ENCODE data around the gene GORASP1.

GORASP1 gene

DNA sequence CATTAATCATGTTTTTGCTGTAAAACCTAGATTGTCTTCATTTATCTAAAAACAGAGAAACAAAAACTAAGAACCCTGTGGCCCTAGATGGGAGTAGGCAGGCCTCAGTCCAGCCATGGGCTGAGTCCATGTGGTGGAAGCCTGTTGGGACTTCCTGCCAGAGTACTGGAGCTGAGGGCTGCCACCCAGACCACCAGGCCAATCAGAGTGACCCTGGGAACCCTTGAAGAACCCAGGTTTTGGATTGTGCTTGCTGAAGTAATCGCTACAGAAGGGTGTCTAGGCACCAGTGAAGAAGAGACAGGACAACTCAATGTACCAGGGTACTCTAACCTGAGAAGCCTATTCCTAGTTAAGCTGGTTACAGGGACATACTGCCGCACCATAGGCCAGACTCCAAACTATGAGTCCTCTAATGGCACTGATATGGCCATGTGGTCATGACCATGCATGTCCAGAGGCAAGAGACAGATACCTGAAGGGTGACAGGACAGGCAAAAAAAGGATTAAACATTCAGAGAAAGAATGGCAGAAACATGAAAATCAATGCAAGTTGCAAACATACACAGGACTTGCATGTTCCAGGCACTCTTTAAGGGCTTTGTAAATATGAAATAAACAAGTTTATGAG lies 33.0 kb upstream of the GORASP1 start:
- DNase-seq, result no peak

DNA sequence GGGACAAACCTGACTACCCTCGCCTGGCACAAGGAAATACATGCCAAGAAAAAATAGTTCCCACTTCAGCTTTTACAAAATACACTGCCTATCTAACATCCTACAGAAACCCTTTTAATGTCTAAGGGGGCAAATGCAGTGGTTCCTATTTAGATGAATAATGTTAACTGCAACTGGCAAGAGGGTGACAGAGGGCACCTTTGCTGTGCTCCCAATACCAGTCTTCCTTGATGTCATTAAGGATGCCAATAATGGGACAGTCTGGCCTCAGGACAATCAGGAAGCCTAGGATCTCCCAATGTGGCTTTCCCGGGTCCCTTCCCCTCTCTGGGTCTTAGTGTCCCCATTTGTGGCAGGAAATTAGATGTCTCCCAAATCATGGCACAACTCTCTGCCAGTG lies 32.0 kb upstream of the GORASP1 start:
- DNase-seq, result no peak

DNA sequence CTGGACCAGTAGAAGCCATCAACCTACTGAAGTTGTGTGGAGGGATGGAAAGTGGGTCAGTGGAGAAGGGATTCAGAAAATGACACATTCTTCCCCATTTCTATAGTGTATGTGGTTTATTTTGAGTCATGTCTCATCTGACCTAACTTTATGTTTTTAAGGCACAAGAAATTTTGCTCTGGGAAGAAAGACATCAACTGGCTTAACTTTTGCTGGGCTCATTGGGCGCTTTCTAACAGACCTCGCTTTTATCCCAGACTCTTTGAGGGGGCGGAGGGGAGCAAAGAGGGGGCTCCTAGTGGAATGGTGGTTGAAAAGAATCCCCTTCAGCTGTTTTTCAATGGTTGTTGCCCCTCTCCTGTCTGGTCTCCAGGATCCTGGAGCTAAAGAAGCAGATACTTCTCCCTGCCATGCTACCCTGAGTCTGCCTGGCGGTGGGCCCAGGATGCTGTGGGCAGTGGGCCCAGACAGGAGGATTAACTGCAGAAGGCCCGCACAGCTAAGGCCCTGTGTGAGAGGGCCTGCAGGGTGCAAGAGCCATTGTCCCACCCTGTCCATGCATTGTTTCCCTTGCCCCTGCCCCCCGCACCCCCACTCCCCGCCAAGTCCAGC lies 31.5 kb upstream of the GORASP1 start:
- no peak for DNase-seq

DNA sequence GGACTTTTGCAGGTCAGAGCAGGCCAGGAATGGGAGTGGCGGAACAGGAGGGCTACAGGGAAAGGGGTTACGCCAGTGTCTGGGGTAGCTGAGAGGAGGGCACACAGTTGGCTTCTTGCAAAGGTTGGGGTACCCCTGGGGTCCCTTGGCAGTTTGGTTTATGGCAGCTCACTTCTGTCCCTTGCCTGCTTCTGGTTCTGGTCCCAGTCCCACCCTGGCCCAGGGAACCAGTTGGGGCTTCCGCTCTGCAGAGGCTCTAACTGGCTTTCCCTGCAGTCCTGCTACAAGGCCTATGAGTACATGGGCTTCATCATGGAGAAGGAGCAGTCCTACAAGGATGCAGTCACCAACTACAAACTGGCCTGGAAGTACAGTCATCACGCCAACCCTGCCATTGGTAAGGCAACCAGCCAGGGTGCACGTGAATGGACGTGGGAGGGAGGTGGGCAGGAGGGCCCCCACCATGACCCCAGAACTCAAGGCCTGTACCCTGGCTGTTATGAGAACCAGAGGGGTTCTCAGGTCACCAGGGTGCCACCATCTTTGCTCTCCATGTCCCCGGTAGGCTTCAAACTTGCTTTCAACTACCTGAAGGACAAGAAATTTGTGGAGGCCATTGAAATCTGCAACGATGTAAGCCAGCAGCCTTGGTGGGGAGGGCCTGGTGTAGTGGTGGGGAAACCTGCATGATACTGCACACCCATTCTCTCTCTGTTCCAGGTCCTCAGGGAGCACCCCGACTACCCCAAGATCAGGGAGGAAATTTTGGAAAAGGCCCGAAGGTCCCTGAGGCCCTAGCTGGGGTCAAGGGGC lies 30.8 kb upstream of the GORASP1 start:
- no peak for DNase-seq

- no peak for DNase-seq
Measured at GRCh38 chr3:39137435-39137936, 30.1 kb upstream of the GORASP1 start.

DNA sequence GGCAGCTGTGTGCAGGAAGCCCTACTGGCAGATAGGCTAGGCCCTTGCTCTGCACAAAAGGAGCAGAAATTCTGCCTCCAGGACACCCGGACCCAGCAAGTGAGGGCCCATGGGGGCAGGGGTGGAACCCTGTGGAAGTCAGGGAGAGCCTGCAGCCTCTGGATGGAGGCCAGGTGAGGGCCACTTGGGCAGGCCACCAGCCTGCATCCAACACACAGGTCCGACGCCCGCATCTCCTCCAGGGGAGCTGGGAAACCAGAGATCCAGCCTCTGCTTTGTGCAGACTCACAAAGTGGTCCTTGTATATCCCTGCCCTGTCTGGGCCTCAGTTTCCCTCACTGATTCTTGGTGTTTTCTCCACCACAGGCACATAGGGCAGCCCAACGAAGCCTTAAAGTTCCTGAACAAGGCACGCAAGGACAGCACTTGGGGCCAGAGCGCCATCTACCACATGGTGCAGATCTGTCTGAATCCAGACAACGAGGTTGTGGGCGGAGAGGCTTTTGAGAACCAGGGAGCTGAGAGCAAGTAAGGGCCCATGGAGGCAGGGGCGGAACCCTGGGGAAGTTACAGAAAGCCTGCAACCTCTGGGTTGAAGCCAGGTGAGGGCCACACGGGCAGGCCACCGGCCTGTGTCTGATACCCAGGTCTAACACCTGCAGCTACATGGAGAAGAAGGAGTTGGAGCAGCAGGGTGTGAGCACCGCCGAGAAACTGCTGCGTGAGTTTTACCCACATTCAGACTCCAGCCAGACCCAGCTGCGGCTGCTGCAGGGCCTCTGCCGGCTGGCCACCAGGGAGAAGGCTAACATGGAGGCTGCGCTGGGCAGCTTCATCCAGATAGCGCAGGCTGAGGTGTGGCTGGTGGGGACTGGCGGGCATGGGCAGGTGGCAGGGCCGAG lies 29.4 kb upstream of the GORASP1 start:
- no peak for DNase-seq

GRCh38 chr3:39135170-39135805 lies 27.9 kb upstream of the GORASP1 start:
- no peak for DNase-seq

DNA sequence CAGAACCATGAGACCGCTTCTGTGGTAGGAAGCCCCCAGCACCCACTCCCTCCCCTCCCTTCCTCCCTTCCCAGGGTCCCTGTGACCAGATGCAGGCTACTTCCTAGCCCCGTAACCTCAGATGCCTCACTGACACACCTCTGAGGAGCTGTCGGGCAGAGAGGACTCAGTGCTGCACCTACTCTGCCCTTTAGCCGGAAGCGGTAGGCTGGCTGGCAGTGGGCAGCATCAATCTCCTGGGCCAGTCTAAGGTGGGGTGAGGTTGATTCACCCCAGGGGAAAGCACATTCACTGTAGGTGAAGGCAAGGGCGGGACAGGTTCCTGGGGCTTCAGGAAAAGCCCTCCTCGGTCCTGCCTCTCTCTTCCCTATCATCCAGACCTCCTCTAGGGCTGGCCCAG lies 26.9 kb upstream of the GORASP1 start:
- DNase-seq, result no peak

DNA sequence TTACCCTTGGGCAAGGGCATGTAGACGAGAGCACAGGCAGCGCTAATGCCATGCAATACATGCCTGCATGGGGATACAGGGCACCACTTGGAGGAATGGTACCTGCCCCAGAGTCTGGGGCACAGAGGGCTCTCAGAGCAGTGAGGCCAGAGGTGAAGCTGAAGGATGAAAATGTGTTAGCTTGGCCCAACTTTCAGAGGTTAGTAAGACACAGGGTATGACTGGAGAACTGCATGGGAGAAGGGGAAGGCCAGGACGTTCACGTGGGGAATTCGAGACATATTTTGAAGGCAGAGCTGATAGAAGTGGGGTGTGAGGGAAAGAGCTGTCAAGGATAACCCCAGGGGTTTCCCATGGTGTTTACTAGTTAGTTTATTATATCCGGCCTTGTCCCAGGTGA lies 26.4 kb upstream of the GORASP1 start:
- no peak for DNase-seq

DNA sequence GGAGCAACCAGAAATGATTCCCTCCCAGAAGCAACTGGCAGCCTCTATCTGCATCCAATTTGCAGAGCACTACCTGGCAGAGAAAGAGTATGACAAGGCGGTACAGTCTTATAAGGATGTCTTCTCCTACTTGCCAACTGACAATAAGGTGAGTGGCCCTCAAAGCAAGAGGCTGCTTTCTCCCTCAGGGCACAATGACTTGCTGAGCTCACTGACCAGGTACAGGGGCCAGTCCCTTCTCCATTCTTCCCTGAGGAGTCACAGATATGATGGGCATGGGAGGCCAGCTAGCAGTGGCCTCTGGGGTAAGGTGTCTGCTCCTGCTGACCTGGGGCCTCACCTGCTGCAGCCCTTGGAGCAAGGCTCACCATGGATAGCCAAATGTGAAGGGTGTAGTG lies 25.7 kb upstream of the GORASP1 start:
- DNase-seq, result no peak

DNA sequence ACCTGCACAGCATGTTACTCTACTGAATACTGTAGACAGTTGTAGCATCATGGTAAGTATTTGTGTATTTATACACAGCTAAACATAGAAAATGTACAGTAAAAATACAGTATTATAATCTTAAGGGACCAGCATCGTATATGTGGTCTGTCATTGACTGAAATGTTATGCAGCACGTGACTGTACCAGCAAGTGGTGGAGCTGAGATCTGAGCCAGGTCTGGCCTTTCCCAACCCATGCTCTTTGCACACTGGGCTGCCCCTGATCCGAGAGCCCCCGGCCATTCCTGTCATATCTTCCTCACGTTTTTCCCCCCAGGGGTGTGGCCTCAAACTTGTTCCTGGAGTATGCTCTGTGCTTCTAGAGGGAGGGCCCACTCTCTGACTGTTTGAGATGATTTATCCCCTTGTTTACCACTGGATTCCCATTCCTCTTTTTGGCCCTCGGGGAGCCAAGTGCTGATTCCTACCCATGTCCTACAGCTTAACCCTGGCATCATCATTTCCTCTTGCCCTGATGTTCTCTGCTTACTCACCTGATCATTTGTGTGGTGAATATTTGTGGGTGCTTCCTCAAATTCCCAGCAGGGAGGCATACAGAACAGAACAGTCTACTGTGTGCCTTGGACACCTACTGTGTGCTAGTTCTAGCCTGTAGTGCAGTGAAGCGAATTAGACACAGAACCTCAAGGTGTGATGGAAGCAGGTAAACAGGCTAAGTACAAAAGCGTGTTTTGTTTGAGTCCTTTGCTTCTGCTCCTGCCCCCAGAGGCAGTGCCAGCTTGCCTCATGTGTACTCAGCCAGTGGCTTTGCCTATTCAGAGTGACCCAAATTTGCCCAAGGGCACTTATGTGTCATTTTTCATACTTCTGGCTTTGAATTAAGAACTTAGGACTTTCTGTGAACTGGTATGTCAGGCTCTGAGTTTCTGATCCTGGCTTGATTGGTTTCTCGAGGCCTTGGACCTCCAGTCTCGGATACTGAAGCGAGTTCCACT lies 25.0 kb upstream of the GORASP1 start:
- DNase-seq, result no peak

DNA sequence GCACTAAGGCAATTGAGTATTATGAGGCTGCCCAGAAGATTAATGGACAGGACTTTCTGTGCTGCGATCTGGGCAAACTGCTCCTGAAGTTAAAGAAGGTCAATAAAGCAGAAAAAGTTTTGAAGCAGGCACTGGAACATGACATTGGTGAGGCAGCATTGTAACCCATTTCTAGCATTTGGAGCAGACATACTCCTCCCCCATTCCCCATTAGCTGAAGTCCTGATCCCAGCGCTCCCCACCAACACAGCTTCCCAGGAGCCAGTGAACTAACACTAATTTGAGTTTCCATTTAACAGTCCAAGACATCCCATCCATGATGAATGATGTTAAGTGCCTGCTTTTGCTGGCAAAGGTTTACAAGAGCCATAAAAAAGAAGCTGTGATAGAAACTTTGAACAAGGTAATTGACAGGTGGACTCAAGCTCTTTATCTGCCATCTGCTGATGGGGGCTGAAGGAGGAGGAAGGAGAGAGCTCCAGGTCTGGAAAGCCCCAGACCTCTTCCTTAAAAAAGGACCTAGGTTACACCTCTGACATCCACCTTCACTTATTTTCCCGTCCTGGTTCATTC lies 23.4 kb upstream of the GORASP1 start:
- no peak for DNase-seq

- DNase-seq, result no peak
Measured at GRCh38 chr3:39130026-39130425, 22.6 kb upstream of the GORASP1 start.

- no peak for DNase-seq
Measured at GRCh38 chr3:39128951-39129350, 21.5 kb upstream of the GORASP1 start.

GRCh38 chr3:39127908-39128304 lies 20.5 kb upstream of the GORASP1 start:
- DNase-seq, result no peak

GRCh38 chr3:39127269-39127907 lies 20.0 kb upstream of the GORASP1 start:
- no peak for DNase-seq

- DNase-seq, result peak; percentile 16
Measured at GRCh38 chr3:39126532-39127071, 19.2 kb upstream of the GORASP1 start.

DNA sequence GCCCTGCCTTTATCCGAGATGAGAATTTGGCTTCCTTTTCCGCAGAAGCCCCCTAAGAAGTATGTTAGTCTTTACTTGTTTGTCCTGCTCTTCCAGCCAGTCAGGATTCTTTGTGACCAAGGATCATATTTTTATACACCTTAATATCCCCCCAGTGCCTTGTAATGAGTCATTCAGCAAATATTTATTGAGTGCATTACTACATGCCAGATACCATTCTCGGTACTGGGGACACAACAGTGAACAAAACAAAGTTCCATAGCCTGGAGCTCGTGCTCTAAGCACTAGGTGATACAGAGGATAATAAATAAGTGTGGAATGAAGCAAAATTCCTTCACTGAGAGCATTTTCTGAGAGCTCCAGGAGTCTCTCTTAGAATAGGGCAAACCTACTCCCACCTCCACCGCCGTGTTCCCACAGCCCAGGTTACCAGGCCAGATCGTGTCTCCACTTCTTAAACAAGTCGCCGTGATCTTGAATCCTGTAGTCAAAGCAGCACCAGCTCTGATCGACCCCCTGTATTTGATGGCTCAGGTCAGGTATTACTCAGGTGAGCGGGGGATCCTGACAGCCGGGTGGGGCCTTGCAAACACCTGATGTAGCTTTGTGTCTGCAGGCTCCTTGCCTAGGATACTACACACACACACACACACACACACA lies 18.5 kb upstream of the GORASP1 start:
- DNase-seq, result no peak

All from stimulated activated naive CD4-positive, alpha-beta T cell treated with Interleukin-2 at 50 U/mL for 16 hours (primary cell).